Colonic mucosa (tissue), 4 donors: ENCODE measurements around the gene SFSWAP. TPM values are rescaled to one million over a fixed set of nuclear protein-coding genes. Genes with fewer than 3 reads are reported as not detected.
"Not testable (repeated sequence)": the region's sequence is repeated elsewhere in the genome, so short reads cannot be mapped to it uniquely, and the experiment has no call there.

Experiments used
- DNase-seq: peaks from one replicate; pipeline ENCODE4 v3.0.0-alpha.2; 2020
- H3K27ac ChIP-seq: fragments of 200-600 bp; one replicate; pipeline ENCODE4 v1.8.0; 2021
- H3K27me3 ChIP-seq: fragments of 200-600 bp; one replicate; pipeline ENCODE4 v1.8.0; 2021
- H3K36me3 ChIP-seq: fragments of 200-600 bp; one replicate; pipeline ENCODE4 v1.8.0; 2021
- H3K4me1 ChIP-seq: fragments of 200-600 bp; one replicate; pipeline ENCODE4 v1.8.0; 2021; ENCODE audit warnings: mild to moderate bottlenecking
- H3K4me3 ChIP-seq: fragments of 200-600 bp; one replicate; pipeline ENCODE4 v1.8.0; 2021
- H3K9ac ChIP-seq, 2 donors: one replicate each; pipeline ENCODE4 v1.7.0; 2013; ENCODE audit warnings: control low read depth in 2 of 2, low read depth in 2 of 2, low read length in 2 of 2
- H3K9me3 ChIP-seq: fragments of 200-600 bp; one replicate; pipeline ENCODE4 v1.8.0; 2021
- intact Hi-C: fragments of 100-400 bp; cut with DNase I; formaldehyde crosslinking; loops from one replicate; pipeline ENCODE4 v1.14.1; 2022
- total RNA-seq, 2 donors: library from RNA; stranded (reverse); fragmentation: NEBNext Ultra II Directional in 1 of 2; extraction: Animal tissue kit (Norgen Biotek cat#: 25700) in 1 of 2; gene quantifications; one replicate each; pipeline ENCODE4 v1.2.1, GENCODE V29; 2021
- TF ChIP-seq, protein P1 (sequence below): fragments of 200-600 bp; IDR thresholded peaks from one replicate; pipeline ENCODE4 v1.8.0; 2022; ENCODE audit warnings: antibody characterized with exemption, mild to moderate bottlenecking
- donor health status: healthy.
- donor health status: DM: no; HTN: no; CAD: no.
- donor health status: DM: no; HTN: no; CAD: no.

SFSWAP gene
- total RNA-seq, result 10 to 100 TPM; 28.2 to 35.6 TPM

- no peaks in the 10 kb centered on the region for H3K36me3 ChIP-seq
- TF ChIP-seq, protein P1, sequence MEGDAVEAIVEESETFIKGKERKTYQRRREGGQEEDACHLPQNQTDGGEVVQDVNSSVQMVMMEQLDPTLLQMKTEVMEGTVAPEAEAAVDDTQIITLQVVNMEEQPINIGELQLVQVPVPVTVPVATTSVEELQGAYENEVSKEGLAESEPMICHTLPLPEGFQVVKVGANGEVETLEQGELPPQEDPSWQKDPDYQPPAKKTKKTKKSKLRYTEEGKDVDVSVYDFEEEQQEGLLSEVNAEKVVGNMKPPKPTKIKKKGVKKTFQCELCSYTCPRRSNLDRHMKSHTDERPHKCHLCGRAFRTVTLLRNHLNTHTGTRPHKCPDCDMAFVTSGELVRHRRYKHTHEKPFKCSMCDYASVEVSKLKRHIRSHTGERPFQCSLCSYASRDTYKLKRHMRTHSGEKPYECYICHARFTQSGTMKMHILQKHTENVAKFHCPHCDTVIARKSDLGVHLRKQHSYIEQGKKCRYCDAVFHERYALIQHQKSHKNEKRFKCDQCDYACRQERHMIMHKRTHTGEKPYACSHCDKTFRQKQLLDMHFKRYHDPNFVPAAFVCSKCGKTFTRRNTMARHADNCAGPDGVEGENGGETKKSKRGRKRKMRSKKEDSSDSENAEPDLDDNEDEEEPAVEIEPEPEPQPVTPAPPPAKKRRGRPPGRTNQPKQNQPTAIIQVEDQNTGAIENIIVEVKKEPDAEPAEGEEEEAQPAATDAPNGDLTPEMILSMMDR, result no peak
- H3K4me3 ChIP-seq, result peak within 1 kb of the TSS; percentile 93
- H3K27ac ChIP-seq, result peak within 1 kb of the TSS; percentile 82
- intact Hi-C loops, result no loop called here
- H3K4me1 ChIP-seq, result peaks cover 6% of the 10 kb centered on the region
- H3K27me3 ChIP-seq, result no peaks in the 10 kb centered on the region
- H3K9me3 ChIP-seq, result no peaks in the 10 kb centered on the region
- DNase-seq, result peak; percentile 79
- H3K9ac ChIP-seq, result peak within 1 kb of the TSS; percentile 91 to 97
Measured at GRCh38 chr12:131710464-131711457, at the start of gene SFSWAP. TSS of gene SFSWAP (plus strand) at chr12:131711090. CDS start at chr12:131711230, 140 bp downstream.

- H3K27me3 ChIP-seq, DNase-seq, H3K4me1 ChIP-seq, H3K36me3 ChIP-seq, intact Hi-C loops, H3K9me3 ChIP-seq, H3K27ac ChIP-seq, H3K9ac ChIP-seq: not testable (repeated sequence)
- H3K4me3 ChIP-seq, result peak overlapping the region; percentile 15
Measured at GRCh38 chr12:131661170-131661985, 49.5 kb upstream of the SFSWAP start.

DNA sequence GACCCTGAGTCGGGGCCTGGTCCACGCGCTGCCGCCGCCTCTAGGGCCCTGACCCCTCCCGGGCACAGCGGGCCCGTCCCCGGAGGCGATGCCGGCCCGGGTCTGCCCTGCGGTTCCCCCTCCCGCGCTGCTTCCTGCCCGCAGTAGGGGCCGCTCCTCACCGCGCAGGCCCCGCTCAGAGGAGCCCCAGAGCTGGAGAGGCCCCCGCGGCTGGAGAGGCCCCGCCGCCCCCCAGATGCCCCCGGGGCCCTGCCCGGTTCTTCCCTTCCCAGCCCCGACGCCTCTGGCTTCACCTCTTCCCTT lies 49.0 kb upstream of the SFSWAP start:
- H3K9ac ChIP-seq, H3K4me1 ChIP-seq, H3K27ac ChIP-seq, H3K36me3 ChIP-seq, H3K9me3 ChIP-seq, DNase-seq, H3K27me3 ChIP-seq, H3K4me3 ChIP-seq, intact Hi-C loops: not testable (repeated sequence)

- intact Hi-C loops, result not testable (repeated sequence)
Measured at GRCh38 chr12:131662346-131662745, 48.5 kb upstream of the SFSWAP start.

DNA sequence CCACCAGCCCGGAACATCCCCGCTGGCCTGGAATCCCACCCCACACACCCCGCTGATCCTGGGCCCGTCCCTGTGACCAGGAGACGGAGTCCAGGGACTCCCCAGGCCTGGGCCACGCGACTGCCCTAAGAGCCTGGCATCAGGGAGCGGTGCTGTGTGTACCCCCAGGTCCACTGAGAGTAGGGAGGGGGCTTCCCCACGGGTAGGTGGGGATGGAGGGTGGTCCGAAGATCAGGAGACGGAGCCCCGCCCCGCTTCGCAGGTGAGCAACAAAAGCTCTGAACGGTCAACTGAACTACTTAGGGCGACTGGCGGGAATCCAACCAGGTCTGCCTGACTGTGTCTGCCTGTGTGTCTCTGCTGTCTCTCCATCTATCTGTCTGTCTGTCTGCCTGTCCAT lies 45.2 kb upstream of the SFSWAP start:
- H3K9me3 ChIP-seq, H3K27me3 ChIP-seq, H3K4me3 ChIP-seq, intact Hi-C loops, H3K9ac ChIP-seq, H3K27ac ChIP-seq, DNase-seq, H3K36me3 ChIP-seq, H3K4me1 ChIP-seq: not testable (repeated sequence)

More at GRCh38 chr12:131662346-131662745, 48.5 kb upstream of the SFSWAP start:
- H3K9me3 ChIP-seq, H3K4me3 ChIP-seq, H3K27me3 ChIP-seq, H3K36me3 ChIP-seq, H3K9ac ChIP-seq, DNase-seq, H3K27ac ChIP-seq, H3K4me1 ChIP-seq: not testable (repeated sequence)

- H3K4me3 ChIP-seq, H3K36me3 ChIP-seq, H3K27ac ChIP-seq, H3K27me3 ChIP-seq, H3K9me3 ChIP-seq, H3K9ac ChIP-seq, intact Hi-C loops, DNase-seq, H3K4me1 ChIP-seq: not testable (repeated sequence)
Measured at GRCh38 chr12:131666486-131666885, 44.4 kb upstream of the SFSWAP start.

- DNase-seq, H3K9ac ChIP-seq, H3K27ac ChIP-seq, H3K27me3 ChIP-seq, H3K36me3 ChIP-seq, H3K4me1 ChIP-seq, H3K9me3 ChIP-seq, H3K4me3 ChIP-seq, intact Hi-C loops: not testable (repeated sequence)
Measured at GRCh38 chr12:131666978-131667601, 43.8 kb upstream of the SFSWAP start.

- no peaks in the 10 kb centered on the region for H3K4me1 ChIP-seq
- no peaks in the 10 kb centered on the region for H3K27me3 ChIP-seq
- H3K27ac ChIP-seq, result no peak overlapping the region
- intact Hi-C loops, result no loop called here
- TF ChIP-seq, protein P1, result no peak
- no peak overlapping the region for H3K9ac ChIP-seq
- DNase-seq, result no peak
- H3K4me3 ChIP-seq, result no peak overlapping the region
- no peaks in the 10 kb centered on the region for H3K9me3 ChIP-seq
- no peaks in the 10 kb centered on the region for H3K36me3 ChIP-seq
Measured at GRCh38 chr12:131671276-131671675, 39.6 kb upstream of the SFSWAP start.
